GM21786 (cell line): ENCODE measurements around the gene ICA1.
"Not testable (repeated sequence)": the region's sequence is repeated elsewhere in the genome, so short reads cannot be mapped to it uniquely, and the experiment has no call there.

Source experiments
- ATAC-seq: cut with Tn5 transposase; IDR thresholded peaks from one replicate; pipeline ENCODE4 v1.9.1; 2021; ENCODE audit not compliant: unreplicated experiment

Gene ICA1

DNA sequence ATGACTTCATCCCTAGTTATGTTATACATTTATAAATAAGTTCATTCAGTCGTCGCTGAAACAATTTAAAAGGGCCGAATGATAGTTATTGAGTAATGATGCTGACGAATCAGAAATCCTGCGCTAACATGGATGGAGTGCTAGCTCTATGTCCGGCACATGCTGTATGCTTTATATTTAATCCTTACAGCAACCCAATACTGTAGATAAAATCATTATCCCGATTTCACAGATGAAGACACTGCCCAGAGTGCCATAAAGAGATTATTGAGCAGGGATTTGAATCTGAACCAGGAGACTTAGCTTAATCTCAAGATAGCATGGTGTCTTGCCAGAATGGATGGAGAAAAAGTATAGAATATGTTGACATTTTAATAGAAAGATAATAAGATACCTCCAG is 1.1 kb upstream of the ICA1 start:
- no peak for ATAC-seq

DNA sequence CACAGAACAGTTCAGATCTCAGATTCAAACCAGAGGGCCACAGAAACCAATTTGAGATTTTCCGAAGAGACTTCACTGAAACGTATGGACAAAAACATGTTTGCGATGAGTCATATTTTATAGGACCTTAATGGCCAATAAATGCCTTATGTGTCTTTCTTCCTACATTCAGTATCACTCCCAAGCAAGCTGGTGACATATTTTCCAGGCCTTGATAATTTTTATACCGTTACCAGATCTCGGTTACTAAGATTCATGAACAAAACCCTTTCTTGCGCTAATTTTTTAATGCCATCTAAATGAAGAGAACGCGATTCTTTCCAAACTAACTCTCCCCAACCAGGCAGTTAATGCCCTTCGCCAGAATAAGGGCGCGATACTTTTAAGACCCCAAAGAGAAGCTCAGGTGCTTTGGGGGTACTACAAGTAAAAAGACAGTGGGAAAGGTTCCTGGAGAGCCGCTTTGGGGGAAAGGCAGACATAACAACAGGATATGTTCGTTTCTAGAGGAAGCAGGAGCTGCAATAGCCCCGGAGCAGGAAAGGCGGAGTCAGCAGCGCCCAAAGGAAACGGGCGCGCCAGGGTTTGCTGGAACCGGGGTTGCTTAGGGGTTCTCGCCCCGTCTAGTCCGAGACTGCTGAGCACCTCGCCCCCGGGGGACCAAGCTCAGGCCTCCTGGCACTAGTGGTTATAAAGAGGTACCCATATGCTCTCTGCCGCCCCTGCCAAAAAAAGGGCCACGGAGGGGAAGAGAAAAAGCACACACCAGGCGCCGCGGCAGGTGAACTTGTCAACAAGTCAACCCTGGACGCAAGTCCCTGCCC is 884 bp downstream of the ICA1 start:
- no peak for ATAC-seq

DNA sequence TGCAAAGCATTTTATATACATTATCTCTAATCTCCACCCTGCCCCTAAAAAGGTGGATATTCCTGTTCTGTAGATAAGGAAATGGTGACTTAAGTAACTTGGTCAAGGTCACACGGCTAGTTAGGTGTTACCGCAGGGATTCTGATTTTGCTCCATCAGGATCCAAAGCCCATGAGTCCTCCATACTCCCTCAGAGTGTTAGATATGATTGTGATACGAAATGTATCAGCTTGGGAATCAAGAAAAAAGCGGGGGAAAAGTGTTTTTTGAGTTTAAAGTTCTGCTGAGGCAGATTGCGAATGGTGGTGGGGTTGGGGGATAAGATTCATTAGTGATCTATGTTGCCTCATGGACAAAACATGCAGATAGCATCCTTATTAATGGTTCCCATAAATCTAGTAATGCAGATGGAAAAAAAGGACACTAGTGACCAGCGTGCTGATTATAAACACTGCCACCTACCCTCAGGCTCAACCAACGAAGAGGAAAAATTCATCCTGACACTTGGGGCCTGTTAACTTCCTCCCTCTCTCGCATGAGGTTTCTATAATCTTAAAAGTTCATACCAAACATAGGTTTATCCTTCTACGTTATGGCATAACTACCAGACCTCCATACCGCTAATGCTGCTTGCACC is 2.3 kb downstream of the ICA1 start:
- ATAC-seq: no peak

DNA sequence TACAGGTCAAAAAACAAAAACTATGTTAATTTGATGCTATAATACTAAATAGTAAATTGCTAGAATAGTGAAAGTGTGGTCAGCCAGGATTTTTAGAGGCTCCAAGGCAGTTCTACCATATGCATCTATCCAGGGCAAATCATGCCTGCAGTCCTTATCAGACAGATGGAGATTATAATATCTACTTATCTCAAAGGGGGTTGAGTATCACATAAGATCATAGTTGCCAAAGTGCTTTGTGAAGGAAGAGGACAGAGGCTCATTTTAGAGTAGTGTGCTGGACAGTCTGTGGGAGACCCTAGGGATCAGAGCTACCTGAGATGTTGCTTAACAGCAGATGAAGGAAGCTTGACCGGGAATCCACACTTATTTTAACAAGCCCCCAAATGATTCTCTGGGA is 3.2 kb downstream of the ICA1 start:
- ATAC-seq: no peak

DNA sequence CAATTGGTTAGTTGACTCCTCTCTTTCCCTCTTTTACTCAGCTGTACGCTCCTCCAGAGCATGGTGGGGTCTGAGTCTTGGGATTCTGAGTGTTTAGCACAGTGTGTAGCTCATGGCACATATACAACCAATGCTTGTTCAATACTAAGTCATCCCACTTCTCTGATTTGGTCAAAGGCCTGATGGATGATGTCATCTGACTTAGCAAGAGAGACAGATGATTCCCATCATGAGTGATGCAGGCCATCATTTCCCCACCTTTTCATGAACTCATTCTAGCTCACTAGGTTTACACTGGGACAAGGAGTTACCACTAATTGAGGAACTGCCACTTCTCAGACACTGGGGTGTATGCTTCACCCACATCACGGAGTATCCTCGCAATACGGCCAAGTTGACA is 3.8 kb downstream of the ICA1 start:
- no peak for ATAC-seq

DNA sequence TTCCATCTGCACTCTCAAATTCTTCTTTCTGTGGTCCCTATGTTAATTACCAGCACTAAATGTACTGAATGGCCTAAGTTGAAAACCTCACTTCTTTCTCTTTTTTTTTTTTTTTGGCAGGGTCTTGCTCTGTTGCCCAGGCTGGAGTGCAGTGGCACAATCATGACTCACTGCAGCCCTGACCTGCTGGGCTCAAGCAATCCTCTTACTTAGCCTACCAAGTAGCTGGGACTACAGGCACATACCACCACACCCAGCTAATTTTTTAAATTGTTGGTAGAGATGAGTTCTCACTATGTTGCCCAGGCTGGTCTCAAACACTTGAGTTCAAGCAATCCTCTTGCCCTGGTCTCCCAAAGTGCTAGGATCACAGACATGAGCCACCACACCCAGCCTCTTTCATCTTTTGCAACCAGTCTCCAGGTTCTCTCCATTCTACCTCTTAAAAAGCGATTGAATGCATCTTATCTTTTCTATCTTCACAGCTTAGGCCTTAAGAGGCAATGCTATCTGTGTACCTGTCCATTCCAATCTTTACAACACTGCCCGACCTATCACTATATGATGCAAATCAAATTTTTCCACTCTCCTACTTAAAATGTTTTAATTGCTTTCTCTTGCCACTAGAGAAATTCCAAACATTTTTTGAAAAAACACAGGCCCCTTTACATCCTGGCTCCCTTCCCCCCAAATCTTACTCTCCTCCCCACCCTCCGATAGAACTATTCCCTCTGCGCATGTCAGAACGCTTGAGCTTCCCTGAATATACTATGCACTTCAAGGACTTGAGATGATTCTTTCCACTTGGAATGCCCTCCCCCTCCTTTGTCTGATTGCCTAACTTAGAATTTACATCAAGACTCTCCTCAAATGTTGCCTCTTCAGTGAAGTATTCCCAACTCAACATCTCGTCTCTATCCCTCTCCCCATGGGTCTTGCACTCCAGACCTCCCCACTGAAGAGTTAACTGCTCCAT is 6.0 kb downstream of the ICA1 start:
- no peak for ATAC-seq

DNA sequence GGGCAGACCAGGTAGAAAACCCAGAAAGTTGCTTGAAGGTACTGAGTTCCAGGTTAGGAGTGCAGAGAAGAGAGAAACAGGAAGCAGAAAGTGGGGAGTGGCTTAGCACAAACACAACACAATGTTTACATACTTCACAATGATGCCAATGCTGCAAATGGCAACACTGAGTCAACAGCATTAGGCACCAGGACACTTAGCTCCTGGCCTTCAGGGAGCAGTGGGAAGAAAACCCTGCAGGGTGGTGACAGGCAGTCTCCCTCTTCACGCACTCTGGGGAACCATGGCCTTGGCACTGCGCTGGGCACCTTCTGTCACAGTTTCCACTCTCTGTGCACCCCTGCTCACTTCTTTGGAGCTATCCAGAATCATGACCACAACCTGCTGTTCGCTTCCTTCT is 7.3 kb downstream of the ICA1 start:
- ATAC-seq: no peak

DNA sequence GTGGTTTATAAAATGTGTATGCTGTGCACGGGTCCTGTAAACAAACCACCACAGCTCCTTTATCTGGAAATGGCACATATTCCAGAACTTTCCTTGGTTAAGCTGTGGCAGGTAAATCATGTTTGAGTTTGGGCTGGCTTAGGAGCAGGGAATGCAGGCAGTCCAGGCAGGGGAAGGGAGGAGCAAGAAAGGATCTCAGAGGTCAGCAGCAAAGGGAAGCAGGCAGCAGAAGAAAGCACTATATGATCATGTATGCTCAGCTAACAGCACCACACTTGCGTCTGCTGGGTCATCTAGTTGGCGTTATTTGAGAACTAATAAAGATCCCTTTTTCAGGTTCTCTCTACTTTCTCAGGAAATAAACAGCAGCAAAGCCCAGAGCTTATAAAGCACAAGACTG is 7.8 kb downstream of the ICA1 start:
- no peak for ATAC-seq

DNA sequence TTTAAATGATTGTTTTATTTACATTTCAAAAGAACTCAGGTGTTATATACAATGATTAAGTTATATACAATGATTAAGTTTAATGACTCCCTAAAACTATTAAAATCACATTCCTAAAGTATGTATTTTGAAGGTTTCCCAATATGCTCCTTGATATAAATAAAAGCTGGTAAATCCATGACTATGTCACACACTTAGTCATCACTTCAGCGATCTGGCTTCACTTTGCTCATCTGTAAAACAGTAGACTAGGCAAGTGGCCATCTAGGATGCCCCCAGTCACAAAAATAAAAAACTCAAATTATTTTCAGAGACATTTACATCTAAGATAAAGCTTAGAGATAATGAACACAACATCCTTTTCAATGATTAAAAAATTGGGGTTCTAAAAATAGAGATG is 10.8 kb downstream of the ICA1 start:
- ATAC-seq: no peak

DNA sequence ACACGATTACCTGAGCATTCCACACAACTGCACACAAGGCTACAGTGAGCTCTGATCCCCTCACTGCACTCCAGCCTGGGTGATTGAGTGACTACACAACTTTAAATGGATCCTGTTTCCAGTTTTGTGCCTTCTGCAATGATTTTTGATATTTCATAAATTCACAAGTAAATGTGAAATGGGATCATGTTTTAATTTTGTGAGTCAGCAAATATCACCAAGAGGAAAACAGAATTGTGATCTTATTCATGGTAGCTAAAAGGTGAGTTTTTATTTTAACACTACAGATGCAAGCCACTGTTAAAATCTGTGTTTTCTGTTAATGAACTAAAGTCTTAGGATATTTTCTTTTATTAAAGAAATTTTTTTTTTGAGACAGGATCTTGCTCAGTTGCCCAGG is 11.4 kb downstream of the ICA1 start:
- no peak for ATAC-seq

DNA sequence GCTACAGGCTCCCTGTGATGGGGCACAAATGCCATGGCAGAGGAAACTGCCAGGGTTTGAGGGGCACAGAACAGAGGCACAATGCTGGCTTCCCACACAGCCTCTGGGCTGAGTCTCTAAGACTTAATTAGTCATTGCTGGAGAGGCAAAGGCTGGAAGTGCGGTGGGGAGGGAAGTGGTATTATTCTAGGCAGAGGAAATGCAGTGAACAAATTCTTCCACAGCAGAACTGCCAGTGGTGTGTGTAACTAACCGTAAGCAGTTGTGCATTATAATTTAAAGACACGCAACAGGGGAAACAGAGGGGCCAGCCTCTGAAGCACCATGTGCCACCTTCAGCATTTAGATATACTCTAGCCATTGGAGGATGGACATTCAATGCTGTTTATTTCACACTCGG is 12.8 kb downstream of the ICA1 start:
- ATAC-seq: no peak

DNA sequence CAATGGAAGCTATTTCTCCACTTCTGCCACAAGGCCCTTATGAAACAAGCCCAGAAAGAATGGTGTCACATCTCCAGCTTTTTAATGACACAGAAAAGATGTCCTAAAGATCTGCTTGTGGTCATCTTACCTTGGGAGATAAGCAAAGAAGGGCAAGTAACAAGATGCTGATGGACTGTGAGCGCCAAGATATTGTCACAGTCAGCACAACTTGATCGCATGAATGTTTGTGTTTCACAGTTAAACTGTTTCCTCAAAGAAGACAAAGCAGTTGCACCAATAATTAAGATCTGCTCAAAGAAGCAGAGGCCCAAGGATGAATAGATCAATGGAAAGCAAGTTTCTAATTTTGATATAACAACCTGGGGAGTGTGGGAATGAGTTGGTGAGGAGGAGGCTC is 15.9 kb downstream of the ICA1 start:
- ATAC-seq: no peak

DNA sequence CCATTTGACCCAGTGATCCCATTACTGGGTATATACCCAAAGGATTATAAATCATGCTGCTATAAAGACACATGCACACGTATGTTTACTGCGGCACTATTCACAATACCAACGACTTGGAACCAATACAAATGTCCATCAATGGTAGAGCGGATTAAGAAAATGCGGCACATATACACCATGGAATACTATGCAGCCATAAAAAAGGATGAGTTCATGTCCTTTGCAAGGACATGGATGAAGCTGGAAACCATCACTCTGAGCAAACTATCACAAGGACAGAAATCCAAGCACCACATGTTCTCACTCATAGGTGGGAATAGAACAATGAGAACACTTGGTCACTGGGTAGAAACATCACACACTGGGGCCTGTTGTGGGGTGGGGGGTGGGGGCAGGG is 16.9 kb downstream of the ICA1 start:
- ATAC-seq: not testable (repeated sequence)

DNA sequence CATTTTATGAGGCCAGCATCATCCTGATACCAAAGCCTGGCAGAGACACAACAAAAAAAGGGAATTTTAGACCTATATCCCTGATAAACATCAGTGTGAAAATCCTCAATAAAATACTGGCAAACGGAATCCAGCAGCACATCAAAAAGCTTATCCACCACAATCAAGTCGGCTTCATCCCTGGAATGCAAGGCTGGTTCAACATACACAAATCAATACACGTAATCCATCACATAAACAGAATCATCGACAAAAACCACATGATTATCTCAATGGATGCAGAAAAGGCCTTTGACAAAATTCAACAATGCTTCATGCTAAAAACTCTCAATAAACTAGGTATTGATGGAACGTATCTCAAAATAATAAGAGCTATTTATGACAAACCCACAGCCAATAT is 18.9 kb downstream of the ICA1 start:
- ATAC-seq: not testable (repeated sequence)

DNA sequence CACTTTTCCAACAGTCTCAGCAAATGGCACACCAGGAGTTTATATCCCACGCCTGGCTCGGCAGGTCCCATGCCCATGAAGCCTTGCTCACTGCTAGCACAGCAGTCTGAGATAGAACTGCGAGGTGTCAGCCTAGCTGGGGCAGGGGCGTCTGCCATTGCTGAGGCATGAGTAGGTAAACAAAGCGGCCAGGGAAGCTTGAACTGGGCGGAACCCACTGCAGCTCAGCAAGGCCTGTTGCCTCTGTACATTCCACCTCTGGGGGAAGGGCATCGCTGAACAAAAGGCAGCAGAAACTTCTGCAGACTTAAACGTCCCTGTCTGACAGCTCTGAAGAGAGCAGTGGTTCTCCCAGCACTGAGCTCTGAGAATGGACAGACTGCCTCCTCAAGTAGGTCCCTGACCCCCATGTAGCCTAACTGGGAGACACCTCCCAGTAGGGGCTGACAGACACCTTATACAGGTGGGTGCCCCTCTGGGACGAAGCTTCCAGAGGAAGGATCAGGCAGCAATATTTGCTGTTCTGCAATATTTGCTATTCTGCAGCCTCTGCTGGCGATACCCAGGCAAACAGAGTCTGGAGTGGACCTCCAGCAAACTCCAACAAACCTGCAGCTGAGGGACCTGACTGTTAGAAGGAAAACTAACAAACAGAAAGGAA is 22.1 kb downstream of the ICA1 start:
- not testable (repeated sequence) for ATAC-seq

DNA sequence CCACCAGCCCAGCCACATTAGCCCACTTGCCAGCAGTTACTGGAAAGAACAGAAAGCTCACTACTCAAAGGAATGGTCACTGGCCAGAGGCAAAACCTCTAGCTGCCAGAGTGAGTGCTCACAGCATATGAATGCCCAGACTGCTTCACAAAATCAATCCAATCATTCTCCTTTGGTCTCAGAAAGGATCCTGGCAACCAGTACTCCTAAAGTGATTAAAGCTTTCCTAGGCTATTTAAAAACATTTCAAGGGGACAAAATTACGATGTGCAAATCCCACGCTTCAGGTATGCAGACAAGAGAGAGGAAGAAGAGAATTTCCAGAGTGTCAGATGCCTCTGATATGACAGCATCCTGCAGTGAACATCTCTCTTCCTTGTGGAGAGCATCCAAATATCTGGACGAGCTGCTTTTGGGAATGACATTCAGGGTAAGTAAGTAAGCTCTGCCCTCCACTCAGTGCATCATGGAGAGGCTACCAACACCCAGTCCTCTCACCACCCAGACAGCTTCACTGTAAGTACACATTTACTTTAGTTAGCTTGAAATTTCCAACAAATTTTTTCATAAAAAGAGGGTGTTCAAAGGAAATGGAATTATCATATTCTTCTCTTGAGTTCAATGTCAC is 25.1 kb downstream of the ICA1 start:
- ATAC-seq: no peak

DNA sequence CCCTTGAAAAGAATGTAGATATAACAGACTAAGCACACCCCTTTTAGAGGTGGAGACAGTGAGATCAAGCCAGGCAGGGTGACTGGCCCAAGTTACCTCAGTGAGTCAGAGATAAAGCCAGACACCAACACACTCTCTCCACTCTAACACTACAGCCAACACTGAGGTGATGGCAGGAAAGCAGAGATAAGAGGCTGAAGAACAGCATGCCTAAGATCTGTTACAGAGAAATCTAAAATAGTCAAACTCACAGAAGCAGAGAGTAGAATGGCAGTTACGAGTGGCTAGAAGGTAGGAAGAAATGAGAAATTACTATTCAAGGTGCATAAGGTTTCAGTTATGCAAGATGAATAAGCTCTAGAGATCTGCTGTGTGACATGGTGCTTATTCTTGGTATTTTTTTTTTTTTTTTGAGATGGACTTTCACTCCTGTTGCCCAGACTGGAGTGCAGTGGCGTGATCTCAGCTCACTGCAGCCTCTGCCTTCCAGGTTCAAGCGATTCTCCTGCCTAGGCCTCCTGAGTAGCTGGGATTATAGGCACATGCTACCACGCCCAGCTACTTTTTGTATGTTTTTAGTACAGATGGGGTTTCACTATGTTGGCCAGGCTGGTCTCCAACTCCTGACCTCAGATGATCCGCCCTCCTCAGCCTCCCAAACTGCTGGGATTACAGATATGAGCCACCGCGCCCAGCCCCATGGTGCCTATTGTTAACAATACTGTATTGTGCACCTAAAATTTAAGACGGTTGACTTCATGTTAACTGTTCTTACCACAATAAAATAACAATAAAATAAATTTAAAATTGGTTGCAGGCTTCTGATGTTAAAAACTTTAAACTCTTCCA is 28.7 kb downstream of the ICA1 start:
- ATAC-seq: no peak

DNA sequence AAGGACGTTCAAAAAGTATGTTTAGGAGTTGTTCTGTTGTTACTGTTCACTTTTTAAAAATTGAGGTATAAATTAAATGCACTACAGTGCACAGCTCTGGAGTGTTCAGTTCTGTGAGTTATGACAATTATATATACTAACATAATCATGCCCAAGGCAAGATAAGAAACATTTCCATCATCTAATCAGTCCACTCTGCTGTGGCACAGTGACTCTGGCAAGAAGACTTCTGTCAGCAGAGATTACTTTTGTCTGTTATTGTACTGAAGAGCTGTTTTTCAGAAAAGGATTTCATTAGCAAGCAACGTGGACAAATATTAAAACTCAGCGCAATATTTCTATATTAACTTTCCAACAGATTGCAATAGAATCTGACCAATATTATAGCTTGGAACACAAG is 32.0 kb downstream of the ICA1 start:
- no peak for ATAC-seq

DNA sequence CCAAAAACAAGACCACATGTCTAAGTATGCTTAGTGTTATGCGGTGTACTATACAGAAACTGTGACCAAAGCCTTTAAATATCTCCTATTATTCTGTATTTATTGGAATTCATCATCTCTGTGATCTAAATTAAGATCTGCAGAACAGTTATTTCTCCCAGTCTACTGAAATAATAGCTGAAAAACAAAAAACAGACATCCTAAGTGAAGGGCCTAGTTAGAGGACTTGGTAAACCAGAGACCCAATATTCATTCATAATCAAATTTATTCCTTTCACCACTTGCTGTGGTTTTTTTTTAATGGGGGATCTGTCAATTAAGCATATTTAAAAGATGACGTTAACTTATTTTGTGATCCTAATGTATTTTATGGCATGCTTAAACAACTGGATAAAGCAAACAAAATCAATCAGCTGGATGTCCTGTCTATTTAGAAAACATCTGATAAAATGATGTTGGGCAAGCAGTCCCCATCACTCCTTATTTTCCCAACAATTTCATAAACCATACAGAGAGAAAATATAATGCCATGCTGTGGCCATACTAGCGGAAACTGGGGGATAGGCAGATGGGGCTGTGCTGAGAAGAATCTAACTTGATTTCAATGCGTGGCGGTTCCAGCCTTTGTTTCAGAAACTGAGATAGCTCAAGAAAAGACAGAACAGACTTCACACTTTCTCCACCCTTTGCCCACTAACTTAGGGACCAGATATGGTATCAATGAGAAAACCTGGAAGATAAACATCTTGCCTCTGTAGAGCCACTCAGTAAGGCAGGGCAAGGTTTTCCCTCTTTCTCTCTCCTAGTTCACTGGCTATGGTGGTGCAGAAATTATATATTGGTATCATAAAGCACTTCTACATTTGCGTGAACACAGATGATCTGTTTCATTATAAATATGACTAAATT is 32.9 kb downstream of the ICA1 start:
- no peak for ATAC-seq
